HTR-8/SVneo (cell line): ENCODE data around the gene CIT.

Experiments
- DNase-seq: peaks from one replicate; pipeline ENCODE4 v3.0.0; 2011; ENCODE audit warnings: low spot score, mixed read lengths; ENCODE audit not compliant: insufficient read length
- FAIRE-seq: peaks from 2 replicates; lab custom pipeline; 2011; peaks lifted over from hg19 to GRCh38; lab: Jason Lieb, UNC

The CIT gene

DNA sequence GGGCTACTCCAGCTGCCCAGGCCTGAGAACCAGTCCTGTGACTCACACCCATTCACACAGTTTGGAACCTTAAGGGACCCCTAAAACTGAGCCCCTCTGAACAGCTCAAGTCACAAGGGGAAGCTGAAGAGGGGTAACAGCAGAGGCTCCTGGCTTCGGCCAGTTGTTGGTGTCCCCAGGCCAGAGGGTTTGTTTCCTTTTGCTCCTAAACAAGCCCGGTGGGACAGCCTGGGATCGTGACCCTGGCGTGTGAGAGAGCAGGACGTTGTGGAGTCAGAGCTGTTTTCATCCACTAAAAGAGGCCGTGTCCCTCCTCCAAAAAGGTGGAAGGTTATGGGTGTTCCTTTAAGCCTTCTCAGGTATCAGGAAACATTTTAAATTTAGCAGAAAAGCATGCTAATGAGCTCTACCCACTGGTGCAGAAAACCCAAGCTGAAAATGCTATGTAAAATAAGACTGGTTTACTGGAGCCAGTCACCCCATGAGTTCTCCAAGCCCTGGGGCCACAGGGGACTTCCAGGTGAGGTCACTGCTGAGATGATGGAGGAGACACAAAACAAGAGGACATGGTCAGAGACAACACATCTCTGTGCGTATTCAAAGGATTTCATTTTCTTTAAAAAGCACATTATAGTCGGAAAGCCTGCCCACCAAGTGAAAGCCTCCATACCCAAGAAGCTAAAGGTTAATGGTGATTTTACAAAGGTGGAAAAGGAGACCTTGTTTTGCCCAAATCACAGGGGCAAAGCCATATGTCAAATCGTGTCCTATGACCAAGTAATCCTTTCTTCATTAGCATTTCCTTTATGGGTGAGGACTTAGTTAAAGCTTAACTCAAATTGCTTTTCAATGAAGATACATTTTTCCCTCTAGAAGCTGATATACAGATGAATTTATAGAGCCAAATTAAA lies 195.1 kb downstream of the CIT start:
- FAIRE-seq (no peak), DNase-seq (no peak)

DNA sequence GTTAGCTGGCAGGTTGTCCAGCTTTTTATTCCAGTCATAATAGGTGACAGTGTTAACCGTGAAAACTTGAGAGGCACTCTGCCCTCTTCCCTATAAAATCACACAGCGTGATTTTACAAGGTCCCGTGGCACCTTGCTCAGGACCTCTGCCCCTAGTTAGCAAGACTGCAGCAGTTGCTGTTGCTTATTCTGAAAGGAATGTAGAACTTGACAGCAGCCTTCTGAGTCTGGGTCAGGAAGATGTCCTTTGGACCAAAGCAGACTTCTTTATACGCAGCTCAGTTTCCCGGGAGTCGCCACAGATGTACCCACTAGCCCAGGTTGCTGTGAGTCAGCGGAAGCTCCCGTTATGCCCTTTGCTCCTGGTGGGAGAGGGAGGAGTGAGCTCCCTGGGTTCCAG lies 196.0 kb downstream of the CIT start:
- FAIRE-seq = no peak
- DNase-seq = no peak

DNA sequence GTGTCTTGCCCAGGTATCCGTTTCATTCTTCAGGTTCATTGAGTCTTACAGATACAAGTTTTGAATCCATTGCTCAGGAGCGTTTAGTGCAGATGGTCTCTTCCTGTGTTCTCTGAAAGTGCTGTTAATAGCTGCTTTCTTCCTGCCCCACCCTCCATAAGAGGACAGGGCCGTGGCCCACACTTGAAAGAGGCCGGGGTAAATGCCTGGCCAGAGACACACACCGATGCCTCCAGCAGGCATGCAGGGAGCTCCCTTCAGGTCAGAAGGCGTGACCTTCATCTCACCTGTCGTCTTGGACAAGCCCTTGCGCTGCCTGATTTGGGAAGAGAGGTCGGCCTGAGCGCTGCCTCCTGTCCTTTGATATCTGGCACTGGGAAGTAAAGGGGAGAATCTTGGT lies 197.6 kb downstream of the CIT start:
- DNase-seq (no peak), FAIRE-seq (no peak)

DNA sequence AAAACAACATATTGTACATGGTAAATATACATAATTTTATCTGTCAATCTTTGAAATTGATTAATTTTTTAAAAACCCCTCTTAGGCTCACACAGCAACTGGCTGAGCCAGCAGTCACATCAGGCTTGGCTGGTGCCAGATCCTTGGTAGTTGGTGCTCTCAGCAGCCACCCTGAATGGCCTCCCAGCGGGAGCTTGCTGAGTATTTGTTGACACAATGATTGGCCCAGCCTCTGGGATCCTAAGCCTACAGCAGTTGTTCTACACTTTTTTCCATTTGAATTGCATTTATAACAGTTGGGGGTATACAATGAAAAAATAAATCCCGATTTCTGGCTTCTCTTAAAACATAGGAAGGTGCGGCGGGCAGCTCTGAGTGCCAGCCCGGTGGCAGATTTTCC lies 198.0 kb downstream of the CIT start:
- DNase-seq (no peak), FAIRE-seq (no peak)

DNA sequence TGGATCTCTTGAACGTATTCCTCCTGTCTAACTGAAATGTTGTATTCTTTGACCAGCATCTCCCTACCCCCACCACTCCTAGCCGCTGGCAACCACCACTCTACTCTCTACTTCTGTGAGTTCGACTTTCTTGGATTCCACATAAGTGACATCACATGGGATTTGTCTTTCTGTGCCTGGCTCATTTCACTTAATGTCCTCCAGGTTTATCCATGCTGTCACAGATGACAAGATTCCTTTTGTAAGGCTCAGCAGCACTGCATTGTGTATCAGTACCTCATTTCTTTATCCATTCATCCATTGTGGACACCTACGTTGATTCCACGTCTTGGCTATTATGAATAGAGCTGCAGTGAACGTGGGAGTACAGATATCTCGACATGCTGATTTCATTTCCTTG lies 198.7 kb downstream of the CIT start:
- DNase-seq (no peak), FAIRE-seq (no peak)

DNA sequence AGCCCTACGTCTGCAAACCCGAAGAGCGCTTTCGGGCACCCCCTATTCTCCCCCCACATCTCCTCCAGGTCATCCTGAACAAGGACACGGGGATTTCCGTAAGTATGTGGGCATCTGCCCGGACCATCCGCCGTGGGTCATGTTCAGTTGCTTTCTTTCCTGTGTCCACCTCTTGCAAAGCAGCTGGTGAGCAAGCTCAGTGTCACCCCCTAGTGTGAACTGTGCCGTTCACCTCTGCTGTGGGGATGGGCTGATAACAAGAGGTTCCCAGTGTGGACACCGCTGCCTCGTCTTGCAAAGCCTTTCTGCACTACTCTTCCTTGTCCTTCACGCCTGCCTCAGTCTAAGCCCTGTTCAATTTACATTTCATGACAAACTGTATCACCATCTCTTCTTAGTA lies 200.5 kb downstream of the CIT start:
- DNase-seq (no peak), FAIRE-seq (no peak)

DNA sequence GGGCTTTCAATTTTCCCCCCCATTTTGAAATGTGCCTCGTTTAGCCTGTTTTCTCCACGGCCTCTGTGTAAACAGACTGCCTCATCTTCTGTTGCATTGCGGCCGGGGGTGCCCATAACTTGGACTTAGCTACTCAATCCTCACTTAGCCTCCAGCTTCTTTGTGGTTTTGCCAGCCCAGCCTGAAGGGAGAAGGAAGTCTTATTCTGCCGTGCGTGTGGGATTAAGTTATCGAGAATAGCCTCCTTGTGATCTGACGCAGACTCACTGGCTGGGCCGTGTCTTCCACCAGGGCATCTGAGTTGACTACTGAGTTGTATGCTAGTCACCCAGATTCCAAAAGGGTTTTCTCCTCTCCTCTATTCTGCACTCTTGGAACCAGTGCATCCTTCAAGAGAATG lies 201.1 kb downstream of the CIT start:
- DNase-seq (no peak), FAIRE-seq (no peak)

DNA sequence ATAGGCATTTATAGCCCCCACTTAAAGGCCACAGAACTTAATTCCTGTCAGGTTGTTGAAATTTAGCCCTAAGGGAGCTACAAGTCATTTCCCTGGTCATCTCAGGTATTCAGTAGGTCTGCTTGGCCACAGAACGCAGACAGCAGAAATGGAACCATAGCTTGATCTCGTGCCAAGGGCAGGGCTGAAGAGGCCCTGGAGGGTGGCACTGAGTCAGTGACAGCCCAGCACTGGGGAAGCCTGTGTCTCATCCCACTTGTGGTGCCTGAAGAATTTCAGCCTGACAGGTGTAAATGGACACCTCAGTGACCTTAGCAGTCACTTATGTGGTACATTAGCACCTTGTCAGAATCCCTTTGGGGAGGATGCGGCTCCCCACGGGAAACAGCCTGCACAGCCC lies 202.6 kb downstream of the CIT start:
- no peak for DNase-seq
- no peak for FAIRE-seq

DNA sequence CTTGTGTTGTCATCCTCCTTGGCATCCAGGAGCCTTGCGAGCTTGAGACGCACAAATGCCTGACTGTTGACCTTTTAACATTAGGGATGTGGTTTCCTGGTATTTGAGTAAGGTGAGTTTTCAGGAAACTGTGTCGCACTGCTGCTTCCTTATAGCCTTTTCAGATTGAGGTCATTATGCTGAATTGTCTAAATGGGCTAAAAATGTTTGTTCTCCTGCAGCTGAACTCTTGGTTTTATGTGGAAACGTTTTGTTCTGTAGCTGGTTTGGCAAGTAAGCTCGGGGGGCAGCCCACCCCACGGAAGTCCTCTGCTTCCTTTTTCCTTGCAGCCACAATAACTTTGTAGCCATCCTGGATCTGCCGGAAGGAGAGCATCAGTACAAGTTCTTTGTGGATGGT lies 203.5 kb downstream of the CIT start:
- FAIRE-seq (no peak), DNase-seq (no peak)

DNA sequence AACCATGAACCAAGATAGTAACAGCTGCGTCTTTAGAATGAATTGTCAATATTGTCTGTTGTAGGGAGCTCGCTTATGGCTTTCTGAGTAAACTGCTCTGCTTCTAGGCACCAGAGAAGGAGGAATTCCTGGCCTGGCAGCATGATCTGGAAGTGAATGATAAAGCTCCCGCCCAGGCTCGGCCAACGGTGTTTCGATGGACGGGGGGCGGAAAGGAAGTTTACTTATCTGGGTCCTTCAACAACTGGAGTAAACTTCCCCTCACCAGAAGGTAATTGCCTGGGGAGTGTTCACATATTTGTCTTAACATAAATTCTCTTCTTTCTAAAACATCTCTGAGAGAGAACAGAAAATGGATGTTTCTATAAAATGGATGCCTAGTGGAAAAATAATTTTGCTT lies 204.9 kb downstream of the CIT start:
- no peak for DNase-seq
- no peak for FAIRE-seq

DNA sequence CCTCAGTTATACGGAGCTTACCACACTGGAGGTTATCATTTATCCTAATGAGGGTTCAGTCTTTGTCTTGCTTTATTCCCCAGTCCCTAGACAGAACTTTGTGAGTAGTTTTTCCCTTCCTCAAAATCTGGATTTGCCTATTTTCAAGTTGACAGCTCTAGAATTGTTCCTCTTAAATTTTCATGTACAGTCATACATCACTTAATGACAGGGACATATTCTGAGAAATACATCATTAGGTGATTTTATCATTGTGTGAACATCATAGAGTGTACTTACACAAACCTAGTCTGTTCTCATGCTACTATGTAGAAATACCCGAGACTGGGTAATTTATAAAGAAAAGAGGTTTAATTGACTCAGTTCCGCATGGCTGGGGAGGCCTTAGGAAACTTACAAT lies 206.1 kb downstream of the CIT start:
- DNase-seq (no peak), FAIRE-seq (no peak)

DNA sequence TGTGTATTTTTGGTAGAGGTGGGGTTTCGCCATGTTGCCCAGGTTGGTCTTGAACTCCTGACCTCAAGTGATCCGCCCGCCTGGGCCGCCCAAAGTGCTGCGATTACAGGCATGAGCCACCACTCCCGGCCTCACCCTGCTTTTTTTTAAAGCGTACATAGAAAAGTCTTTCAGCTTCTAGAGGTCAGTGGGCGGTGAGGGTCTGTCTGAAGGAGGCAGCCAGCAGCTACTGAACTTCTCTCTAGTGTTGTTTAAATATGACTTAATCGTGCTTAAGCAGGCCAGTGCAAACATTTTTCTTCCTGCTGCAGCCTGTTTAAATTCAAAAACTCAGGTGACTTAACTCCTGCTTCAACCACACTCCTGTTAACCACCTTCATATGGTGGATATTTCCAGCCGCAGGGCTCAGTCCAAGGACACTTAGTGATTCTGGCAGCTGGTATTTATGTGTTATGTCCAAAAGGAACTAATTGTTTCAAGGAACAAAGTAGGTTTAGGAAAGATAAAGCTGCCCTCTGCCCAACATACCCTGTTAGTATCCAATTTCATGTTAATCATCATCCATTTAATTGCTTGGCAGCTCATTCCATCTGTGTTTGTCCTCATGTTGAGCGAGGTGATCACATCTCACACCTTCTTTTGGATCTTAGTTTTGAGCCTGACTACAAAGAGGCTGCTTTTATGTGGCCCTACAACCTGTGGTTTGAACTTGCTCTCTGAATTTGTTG lies 207.2 kb downstream of the CIT start:
- no peak for FAIRE-seq

DNA sequence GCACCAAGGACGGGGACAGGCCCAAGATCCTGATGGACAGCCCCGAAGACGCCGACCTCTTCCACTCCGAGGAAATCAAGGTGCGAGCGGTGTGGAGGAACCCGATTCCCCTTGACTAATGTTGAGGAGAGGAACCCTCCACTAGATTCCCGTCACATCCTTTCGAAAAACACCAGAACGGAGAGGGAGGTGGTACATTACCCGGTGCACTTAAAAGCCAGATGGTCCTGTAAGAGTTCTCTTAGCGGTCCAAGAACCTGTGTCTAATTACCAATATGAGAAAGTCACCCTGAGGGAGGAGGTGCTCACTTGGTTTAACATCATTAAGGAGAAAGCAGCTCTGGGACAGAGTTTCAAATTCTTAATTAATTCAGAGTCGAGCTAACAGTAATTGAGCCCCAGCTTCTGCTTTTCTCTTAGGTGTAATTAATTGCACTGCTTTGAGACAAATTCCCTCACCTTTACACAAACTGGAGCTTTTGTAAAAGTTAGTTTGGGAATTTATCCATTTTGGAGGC lies 208.7 kb downstream of the CIT start:
- no peak for FAIRE-seq
- DNase-seq = no peak

More for the DNA sequence above, 207.2 kb downstream of the CIT start:
- no peak for DNase-seq

DNA sequence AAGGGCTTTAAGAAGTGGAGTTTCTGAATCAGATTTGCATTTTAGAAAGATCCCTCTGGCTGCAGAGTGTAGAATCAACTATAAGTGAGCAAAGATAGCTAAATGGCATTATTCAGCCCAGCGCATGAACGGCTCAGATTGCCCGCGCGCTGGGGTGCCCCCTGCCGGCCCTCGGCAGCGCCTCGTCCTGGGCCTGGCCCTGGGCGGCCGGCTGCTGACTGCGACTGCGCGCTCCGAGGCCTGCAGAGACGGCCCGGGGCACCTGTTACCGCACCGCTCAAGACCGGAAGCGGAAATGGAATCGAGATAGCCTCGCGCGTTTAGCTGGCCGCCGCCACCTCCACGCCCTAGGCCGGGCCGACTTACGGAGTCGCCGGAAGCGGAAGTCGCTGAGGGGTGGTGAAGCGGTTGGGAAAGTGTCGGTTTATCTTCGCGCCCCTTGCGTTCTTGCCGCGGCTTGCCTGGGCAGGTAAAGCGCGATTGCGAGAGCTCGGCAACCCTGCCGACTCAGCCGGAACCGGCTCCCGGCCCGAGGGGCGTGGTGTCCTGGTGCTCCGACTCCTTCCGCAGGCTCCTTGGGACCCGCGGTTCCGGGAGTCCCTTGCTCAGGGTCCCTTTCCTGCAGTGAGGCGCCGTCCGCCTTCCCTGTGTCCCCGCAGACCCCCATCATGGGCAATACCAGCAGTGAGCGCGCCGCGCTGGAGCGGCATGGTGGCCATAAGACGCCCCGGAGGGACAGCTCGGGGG lies 209.4 kb downstream of the CIT start, which contains the start of gene PRKAB1:
Gene PRKAB1 (plus strand): TSS at position 557 of the 747 bp plus-strand sequence. CDS start 112 bp downstream, at position 669.
- DNase-seq (peak; percentile 98), FAIRE-seq (peak; percentile 91)

DNA sequence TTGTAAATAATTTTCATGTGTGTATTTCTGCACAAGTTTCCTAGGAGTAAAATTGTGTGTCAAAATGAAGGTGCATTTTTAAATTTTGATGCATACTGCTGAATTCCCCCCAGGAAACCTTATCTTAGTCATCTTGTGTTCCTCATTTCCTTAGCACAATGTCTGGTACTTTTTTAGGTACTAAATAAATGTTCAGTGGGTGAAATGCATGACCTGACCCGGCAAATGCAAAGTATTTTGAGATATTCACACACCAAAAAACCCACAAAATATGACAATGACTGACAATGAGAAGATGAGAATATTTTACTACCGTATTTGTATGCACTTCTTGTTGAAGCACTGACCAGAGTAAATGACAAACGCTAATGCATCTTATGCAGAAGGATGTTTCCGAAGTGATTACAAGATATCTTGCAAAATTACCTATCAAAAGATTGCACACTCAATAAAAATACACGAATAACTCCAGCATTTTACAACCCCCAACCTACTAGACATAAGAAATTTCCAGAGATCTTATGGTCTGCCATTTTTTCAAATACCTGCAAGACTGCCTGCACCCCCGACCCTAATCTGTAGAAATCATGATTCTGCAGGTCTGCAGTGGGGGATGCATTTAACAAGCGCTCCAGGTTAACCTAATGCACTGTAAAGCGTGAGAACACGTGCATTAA lies 210.1 kb downstream of the CIT start:
- FAIRE-seq (no peak), DNase-seq (no peak)

DNA sequence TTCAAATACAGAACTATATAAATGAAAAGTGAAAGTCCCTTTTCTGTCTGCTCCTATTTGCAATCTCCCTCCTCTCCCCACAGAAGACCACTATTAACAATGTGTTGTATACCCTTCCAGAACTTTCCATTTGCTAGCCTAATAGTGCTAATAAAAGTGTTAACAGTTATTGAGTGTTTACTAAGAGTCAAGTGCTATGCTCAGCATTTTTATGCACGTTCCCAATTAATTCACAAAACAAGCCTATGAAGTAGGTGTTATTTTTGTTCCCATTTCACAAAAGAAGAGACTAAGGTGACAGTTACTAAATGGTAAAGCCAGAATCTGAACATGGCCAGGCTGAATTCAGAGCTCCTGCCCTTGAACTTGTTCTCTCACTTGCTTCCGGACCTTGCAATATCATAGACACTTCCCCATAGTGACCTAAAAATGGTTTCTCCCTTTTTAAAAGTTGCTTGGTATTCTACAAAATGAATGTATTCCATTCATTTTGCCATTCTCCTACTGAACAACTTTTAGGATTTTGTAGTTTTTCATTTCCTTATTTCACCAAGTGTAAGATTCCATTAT lies 210.8 kb downstream of the CIT start:
- DNase-seq (no peak), FAIRE-seq (no peak)

DNA sequence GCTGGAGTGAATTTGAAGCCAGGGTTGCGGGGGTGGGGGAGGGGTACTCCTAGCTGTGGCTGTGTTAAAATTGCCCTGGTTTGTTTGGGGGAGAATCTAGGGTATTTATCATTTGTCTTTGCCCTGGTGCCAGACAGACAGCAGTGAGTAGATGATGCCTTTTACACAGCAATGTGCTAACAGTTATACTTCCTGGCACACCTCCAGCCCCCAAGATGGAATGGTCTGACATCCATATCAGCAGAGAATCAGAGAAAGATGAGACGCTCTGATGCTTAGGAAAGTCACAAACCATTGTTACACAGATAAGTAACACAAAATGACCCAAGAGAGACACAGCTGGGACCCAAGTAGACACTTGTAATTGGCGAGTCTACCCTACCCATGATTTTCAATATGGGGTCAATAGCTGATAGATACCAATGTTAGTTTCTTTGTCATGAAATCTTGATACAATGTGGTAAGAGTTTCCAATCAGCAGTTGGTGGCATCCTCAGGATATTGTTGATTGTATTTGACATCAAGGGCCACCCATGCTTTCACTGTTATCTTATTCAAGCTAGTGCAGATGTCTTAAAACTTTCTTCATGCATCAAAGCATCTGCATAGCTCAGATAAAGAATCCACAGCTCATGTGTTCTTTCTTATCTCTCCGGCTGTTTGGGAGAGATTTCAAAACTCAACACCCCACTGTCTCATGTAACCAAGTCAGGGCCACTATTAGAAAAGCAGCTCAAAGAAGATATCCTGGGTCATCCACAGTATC lies 211.8 kb downstream of the CIT start:
- DNase-seq (no peak), FAIRE-seq (no peak)

DNA sequence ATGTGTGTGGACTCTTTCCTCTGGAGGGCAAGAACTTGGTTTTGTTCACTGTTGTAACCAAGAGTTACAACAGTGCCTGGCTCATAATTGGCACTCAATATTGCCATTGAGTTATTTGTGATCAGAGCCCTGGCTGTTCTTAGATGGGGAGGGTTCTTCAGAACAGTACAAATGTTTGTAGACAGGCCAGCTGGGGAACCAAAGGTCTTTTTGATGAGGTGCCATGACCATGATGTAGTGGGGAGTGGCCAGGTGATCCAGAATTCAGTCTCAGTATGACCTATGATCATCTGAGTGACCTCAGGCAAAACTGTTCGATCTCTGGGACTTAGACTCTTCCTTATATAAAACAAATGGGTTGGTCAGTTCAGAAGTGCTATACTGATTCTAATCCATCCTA lies 212.5 kb downstream of the CIT start:
- FAIRE-seq = no peak

DNA sequence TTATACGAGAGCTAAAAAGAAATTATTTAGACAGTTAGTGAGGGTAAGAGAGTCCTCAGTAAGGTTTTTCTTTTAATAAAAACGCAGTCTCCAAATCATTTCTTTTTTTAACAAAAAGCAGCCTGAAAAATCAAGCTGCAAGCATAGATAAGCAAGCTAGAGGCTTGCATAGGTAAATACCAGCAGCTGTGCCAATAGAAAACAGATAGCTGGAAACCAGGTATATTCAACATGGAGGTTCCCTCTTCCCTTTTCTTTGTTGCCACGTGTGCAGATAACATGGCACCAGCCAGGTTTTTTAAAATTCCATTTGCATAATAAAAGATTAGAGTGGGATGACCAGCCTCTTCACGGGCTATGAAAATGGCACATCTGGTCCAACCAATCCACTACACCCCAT lies 215.2 kb downstream of the CIT start:
- no peak for FAIRE-seq
- DNase-seq = no peak

More for the DNA sequence above, 212.5 kb downstream of the CIT start:
- DNase-seq = no peak
